Stimulated activated CD8-positive, alpha-beta memory T cell treated with anti-CD3 and anti-CD28 coated beads, Interleukin-4, amount 100 ng/mL, for 1 hour (primary cell): Measurements from ENCODE around the gene KRT74.

Experiments used
- DNase-seq, 2 donors: peaks; one replicate each; pipeline ENCODE4 v3.0.0-alpha.2; 2020; ENCODE audit warnings: low read depth in 2 of 2, low spot score in 1 of 2

The KRT74 gene

GRCh38 chr12:52522346-52523011 is 51.2 kb downstream of the KRT74 start:
- DNase-seq: no peak

- no peak for DNase-seq
Measured at GRCh38 chr12:52521568-52522266, 51.9 kb downstream of the KRT74 start.

GRCh38 chr12:52521175-52521567 is 52.5 kb downstream of the KRT74 start:
- DNase-seq: no peak

GRCh38 chr12:52519826-52520662 is 53.6 kb downstream of the KRT74 start, which contains the start of gene KRT5:
Gene KRT5 (minus strand): TSS chr12:52520394. CDS start chr12:52520296, 98 bp downstream.
- no peak for DNase-seq

- no peak for DNase-seq
Measured at GRCh38 chr12:52519387-52519703, 54.3 kb downstream of the KRT74 start.

GRCh38 chr12:52518574-52519386 is 54.9 kb downstream of the KRT74 start:
- DNase-seq: no peak

- DNase-seq: no peak
Measured at GRCh38 chr12:52517888-52518287, 55.8 kb downstream of the KRT74 start.

- no peak for DNase-seq
Measured at GRCh38 chr12:52517005-52517835, 56.4 kb downstream of the KRT74 start.

- DNase-seq: no peak
Measured at GRCh38 chr12:52515927-52516831, 57.5 kb downstream of the KRT74 start.
